Suppressor macrophage (primary cell): Measurements from ENCODE around the gene ATP2B3.

Source experiments
- DNase-seq, 4 experiments: peaks; one replicate each; pipeline ENCODE4 v3.0.0-alpha.2; 2020 to 2022

The ATP2B3 gene

DNA sequence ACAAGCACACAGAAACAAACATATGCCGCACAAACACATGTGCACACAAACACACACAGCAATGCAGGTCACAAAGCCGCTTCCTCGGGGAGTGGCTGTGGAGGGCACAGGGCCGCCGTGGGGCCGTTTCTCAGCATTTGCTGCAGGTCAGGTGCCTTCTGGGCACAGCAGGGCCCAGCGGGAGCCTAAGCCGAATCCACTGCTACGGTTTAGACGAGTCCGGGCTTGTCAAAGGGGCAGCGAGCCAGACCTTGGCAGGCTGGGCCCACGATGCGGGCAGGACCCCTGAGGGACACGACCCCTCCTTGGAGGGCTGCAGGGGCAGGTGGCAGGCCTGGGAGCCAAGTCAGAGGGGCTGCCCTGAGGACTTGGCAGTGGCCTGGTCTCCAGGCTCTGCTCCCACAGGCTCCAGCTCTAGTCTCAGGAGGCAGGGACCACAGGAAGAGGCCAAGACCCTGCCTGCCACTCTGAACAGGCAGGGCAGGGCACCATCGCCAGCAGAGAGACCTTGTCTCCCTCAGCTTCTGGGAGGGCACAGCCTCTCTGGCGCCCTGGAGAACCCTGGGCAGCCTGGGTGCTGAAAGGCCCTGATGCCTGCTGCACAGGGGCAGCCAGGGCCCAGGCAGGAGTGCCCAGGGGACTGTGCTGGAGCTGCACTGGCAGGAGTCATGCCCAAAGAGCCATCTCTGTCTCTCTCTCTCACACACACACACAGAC is 5.5 kb upstream of the ATP2B3 start:
- DNase-seq, result no peak

GRCh38 chrX:153512501-153512893 is 4.9 kb upstream of the ATP2B3 start:
- no peak for DNase-seq

GRCh38 chrX:153513265-153513664 is 4.2 kb upstream of the ATP2B3 start:
- no peak for DNase-seq

GRCh38 chrX:153514259-153514658 is 3.2 kb upstream of the ATP2B3 start:
- DNase-seq, result no peak

GRCh38 chrX:153515435-153515834 is 2.0 kb upstream of the ATP2B3 start:
- DNase-seq, result no peak

DNA sequence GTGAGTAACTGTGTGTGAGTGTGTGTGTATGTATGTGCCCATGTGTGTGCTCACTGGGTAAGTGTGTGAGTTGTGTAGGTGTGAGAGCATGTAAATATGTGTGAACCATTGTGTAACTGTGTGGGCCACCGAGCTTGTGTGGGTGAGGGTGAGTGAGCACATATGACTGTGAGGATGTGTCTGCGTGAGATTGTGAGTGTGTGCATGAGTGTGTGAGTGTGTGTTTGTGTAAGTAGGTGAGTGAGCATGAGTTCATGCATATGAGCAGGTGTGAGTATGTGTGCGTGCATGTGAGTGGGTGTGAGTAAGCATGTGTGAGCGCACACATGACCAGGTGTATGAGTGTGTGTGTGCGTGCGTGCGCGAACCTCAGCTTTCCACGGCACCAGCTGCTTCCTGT is 1.4 kb upstream of the ATP2B3 start:
- no peak for DNase-seq

- DNase-seq, result no peak
Observed at GRCh38 chrX:153517946-153518834, 748 bp downstream of the ATP2B3 start.

DNA sequence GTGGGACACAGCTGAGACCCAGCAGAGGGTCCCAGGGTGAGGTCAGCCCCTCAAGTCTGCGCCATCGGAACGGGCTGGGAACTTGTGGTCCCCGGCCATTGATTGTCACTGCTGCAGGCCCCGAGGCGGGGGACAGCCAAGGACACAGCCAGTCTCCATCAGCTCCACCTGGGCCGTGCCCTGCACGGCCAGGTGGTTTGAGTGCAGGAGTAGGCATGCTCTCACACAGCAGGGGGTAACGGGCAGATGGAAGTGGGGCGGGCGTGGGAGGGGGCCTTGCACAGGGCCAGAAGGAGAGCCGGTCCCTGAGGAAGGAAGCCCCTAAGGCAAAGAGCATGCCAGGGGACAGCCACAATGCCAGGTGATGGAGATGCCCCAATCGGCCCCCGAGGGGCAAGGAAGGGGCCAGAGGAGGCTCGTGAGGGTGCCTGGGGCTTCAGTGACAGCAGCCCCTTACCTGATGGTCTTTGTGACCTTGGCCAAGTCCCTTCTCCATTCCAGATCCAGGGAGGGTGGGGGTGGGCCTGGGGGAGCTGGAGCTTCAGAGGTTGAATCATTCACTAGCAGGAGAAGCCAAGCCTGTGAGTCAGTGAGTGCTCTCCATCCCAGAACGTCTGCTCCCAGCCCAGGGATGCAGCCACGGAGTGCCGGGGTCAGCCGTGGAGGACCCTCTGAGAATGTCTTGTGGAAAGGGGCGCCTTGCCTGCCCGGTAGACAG is 2.3 kb downstream of the ATP2B3 start:
- DNase-seq, result no peak

GRCh38 chrX:153520287-153520917 is 3.0 kb downstream of the ATP2B3 start:
- no peak for DNase-seq

GRCh38 chrX:153521034-153521433 is 3.6 kb downstream of the ATP2B3 start:
- DNase-seq, result no peak

DNA sequence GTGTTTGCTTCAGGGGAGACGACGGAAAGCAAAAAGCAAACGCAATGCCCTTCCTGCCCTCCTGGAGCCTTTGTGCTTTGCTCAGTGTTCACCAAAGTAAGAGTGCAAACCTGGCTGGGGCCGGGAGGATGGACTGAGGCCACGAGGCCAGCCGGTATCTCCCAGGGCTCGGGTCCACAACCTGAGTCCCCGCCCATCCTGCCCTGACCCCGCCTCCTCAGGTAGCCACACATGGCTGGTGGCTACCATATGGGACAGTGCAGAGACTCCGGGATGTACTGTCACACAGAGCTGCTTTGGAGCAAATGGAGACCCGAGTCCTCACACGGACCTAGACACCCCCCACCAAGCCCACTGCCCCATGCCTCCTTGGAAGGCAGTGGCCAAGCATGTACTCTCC is 4.8 kb downstream of the ATP2B3 start:
- DNase-seq, result no peak

- no peak for DNase-seq
Observed at GRCh38 chrX:153523269-153523668, 5.8 kb downstream of the ATP2B3 start.

DNA sequence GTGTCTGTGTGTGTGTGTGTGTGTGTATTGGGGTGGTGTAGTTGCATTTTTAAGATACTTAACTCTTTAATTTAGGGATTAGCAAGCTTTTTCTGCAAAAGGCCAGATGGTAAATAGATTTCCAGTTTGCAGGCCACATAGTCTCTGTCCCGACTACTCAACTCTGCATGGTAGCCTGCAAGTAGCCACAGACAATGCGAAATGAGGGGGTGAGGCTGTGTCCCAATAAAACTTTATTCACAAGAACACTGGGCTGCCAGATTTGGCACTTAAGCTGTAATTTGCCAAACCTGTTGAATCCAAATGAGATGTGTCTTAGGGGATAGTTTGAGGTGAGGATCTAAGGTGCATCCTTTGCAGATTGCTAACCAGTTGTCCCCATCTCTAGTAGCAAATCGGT is 6.8 kb downstream of the ATP2B3 start:
- no peak for DNase-seq

DNA sequence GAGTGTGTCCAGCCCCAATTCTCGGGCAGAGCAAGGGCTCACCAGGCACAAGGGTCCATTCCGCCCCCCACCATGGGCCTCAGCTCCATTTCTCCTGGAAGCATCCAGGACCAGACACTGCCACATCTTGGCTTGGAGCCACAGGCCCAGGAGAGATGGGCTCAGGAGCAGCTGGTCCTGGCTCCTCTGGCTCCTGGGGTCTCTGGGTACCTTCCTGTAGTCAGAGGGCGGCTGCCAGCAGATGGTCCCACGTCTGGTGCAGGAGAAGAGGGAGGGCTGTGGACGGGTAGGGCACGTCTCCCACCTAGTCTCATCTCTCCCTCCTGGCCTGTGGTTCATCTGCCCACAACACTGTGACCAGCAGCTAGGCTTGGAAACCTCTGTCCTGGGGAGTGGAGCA is 8.0 kb downstream of the ATP2B3 start:
- no peak for DNase-seq

DNA sequence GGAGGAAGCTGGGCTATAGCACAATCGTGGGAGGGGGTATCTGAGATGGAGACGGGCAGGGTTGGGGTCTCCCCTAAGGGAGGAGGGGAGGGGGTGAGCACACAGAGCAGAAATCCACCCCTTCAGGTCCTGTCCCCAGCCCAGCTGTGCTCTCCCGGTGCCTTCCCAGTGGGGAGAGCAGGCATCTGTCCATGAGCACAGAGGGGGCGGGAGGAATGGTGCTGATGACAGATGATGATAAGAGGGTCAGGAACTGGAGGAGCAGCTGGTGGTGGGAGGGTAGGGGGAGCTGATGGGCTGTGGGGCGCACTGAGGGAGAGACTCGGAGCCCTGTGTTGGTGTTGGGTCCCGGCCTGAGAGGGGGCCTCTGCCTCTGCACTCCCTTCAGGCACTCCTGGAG is 8.6 kb downstream of the ATP2B3 start:
- DNase-seq, result no peak

DNA sequence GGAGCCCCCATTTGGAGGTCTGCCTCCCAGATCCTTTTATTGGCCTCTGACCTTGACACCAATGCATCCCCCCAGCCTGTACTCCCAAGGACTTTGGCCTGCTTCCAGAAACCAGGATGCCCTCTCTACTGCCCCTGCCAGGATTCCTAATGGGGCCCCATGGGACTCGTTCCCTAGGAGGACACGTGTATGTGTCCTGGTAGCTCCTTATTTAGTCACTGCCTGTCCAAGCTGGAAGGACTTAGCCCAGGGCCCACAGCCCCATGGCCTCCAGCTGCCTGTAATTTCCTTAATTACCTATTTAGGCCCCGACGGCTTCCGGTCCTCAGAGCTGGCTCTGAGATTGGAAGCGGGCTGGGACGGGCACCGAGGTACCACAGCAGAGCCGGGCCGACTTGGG is 9.4 kb downstream of the ATP2B3 start:
- no peak for DNase-seq

GRCh38 chrX:153527208-153527607 is 9.8 kb downstream of the ATP2B3 start:
- DNase-seq, result no peak

DNA sequence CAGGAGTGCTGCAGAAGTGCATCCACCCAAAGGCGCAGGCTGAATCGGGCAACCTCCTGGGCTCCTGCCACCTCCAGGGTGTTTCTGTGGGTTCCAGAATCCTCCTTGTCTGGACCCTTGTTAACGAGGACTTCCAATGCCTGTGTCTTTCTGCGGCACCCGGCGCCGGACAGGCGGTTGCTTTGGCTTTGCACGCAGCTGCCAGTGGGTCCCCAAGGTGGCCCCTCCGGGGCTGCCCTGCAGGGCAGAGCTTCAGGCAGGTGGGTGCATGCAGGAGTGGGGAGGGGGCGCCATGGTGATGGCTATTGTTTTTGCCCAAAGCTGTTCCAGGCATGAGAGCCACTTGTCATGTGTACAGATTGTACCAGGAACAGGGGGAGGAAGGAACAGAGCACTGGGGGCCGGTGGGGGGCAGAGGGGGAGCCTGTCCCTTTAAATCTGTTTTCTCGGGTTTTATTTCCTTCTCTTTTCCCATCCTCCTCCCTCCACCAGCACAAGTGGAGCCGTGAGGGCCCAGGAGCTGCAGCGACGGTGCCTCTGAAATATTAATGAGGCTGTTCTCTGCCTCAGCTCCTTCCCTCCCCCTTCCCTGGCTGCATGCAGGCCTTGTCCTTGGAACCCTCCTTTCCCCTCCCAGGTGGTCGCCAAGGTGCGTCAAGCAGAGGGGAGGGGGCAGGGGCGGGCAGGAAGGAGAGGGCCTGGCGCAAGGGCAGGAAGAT is 13.1 kb downstream of the ATP2B3 start:
- DNase-seq, result no peak

GRCh38 chrX:153533091-153533490 is 15.6 kb downstream of the ATP2B3 start:
- DNase-seq, result no peak

DNA sequence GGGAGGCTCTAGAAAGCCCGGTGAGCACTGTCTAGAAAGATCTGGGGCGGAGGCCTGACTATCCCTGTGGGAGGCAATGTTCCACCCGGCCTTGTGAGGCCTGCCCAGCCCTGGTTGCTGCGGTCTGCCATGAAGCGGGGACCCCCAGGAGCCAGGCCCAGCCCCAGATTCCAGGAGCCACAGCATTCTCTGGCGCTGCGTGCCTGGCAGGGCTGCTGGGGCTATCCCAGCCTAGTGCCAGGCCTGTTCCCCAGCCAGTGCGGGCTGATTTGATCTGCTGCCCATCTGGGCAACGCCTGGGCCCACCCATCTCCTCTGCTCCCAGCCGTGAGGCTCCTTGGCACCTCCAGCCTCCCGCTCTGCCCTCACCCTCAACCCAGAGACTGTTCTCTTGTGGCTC is 19.6 kb downstream of the ATP2B3 start:
- no peak for DNase-seq

DNA sequence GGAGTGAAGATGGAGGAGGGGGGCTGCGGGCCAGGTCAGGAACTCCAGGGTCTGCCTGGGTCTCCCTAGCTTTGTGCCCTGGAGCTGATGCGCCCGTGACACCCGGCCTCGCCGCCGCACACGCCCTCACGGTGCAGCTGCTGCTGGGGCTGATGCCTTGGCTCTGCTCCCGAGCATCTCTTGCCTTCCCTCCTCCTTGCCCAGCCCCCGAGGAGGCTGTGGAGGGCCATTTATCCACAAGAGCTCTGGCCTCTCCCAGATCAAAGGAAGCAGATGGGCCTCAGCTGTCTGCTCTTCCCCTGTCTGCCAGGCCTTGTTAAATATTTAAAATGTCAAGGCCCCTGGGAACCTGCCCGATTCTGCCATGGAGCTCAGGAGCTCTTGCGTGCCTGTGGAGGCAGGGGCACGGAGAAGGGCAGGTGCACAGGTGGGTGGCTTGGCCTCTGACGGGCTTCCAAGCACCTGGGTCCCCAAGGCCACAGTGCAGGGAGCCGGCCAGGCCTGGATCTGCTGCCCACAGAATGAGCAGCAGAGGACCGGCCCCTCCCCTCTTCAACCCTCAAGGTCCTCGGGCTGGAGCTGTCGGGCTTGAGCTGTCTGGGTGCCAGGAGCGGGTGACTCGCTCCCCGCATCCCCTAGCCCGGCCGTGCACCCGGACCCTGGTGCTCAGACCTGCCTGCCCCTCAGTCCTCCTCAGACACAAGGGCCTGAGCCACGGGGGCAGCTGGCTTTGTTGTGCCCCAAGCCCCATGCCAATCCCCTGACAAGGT is 20.3 kb downstream of the ATP2B3 start:
- no peak for DNase-seq

GRCh38 chrX:153538424-153538823 is 21.0 kb downstream of the ATP2B3 start:
- DNase-seq, result no peak
